Measurements from ENCODE around the gene KCNG1.

Gene KCNG1

DNA sequence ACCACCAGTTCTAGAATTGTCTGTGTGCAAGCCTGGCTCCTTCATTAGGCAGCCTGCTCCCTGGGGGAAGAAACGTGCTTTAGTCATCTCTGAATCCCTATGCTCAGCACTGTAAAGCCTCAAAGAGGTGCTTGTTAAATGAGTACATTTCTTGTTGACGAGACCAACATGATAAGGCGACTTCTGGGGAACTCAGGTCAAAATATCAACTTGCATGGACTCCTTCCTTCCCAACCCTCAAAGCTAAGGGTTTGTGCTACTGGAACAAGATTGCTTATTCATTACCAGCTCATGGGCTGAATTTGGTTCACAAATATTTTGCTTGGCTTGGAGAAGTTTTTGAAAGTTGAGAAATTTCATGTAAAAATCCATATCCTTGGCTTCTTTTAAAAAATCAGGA lies 10.6 kb downstream of the KCNG1 start:
- DNase-seq = no peak

DNA sequence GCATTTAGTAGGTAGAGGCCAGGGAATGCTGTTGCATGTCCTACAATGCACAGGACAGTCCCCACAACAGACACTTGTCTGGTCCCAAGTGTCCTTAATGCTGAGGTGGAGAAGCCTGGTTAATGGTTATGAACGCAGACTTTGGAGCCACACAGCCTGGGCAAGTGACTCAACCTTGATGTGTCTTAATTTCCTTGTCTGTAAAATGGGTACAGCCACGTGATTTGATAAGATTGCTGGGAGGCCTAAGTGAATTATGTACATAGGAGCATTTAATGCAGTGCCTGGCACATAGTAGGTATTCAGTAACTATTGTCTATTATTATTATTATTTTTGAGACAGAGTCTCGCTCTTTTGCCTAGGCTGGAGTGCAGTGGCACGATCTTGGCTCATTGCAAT lies 11.4 kb downstream of the KCNG1 start:
- no peak for DNase-seq

DNA sequence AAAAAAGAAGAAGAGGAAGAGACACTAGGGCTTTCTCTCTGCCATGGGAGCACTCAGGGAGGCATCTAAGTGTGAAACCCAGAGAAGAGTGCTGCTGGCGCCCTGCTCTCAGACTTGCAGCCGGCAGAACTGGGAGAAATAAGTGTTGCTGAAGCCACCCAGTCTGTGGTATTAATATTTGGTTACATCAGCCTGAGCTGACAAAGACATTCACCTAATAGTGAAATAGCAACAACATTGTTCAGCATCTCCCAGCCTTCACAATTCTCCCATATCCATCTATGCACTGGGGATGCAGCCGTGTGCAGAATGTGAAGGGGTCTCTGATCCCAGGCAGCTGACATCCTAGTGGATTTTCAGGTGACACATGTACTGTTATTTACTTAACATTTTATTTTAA lies 12.0 kb downstream of the KCNG1 start:
- no peak for DNase-seq

DNA sequence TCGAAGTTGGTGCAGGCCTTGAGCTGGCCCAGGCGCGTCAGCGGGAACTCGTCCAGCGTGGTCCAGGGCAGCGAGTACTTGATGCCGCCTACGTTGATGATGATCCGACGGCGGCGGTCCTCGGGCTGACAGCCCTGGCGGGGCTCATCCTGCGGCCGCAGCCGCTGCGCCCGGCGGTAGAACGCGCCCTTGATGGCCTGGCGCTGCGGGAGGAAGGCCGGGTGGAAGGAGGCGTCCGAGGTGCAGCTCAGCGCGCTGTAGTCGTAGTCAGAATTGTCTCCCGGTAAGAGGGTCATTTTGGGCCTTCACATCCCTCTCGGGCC lies 12.9 kb downstream of the KCNG1 start:
- no peak for DNase-seq

DNA sequence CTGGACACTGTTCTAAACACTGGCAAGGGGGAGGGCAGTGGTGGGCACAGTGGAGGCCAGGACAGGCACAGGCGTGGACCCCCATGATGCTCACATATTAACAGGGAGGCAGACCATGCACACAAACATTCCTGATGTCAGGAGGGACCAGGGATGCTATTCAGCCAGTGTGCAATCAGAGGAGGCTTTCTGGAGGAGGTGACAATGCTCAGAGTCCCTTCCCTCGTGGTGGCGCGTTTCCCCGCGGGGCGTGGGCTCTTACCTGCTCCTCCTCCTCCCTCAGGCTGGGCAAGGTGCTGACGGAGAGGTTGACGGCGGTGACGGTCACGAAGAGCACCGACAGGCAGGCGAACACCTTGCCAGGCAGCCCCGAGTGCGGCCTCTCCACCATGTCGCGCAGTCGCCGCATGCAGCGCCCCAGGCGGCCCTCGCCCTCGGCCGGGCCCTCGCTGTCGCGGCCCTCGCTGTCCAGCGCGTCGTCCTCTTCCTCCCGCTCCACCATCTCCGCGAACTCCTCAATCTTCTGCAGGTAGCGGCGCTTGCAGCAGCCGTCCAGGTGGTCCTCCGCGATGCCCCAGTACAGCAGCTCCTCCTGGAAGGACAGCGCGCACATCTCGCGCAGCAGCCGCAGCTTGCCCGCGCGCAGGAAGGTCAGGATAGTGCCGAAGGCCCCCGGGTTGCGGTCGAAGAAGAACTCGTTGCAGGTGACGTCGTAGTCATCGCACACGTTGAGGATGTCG lies 13.4 kb downstream of the KCNG1 start:
- no peak for DNase-seq

DNA sequence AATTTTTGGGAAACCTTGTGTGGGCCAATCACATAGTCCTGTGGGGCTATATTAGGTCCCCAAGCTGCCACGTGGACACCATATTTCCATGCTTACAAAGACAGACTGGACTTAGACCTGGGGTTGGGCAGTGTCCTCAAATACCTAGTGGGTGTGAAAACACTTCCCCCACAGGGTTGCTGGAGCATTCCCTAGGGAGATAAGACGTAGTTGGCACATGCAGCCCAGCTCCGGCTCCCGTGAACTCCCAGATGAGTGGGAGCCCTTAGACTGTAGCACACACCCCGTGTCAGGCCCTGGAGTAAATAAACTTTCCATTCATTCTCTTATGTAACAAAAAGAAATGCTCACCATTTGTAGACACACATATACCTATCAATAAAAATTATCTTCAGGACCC lies 14.2 kb downstream of the KCNG1 start:
- no peak for DNase-seq

DNA sequence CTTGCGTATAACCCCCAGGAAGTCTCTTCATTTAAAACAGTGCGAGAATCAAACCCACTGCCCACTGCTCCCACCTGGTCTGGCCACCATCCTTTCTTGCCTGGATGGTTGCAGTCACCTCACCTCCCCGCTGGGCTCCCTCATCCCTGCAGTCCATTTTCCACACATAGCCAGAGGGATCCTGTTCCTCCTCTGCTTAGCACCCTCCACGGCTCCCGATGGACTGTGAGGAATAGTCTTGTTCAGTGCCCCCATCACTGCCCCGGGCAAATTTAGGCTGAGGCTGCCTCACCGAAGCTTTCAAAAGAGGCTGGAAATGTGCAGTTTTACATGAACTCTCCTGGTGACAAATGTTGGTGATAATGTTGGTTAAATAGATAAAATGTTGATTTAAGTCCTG lies 17.7 kb downstream of the KCNG1 start:
- no peak for DNase-seq

DNA sequence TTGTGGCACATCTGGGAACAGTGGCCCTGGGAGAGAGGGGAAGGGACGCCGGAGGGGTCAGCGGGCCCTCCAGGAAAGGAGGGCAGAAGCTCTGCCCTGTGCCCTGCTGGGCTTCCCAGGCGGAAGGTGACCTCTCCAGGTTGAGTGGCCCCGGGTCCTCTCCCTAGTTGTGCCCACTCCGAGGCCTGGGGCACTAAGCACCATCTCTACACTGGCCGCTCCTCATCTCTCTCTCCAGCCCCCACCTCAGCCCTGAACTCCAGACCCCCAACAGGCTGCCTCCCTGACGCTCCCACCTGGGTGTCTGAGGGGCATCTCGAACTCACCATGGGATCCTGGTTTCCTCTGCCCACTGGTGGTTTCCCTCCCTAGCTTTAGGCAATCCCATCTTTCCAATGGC lies 18.1 kb downstream of the KCNG1 start:
- DNase-seq = no peak

DNA sequence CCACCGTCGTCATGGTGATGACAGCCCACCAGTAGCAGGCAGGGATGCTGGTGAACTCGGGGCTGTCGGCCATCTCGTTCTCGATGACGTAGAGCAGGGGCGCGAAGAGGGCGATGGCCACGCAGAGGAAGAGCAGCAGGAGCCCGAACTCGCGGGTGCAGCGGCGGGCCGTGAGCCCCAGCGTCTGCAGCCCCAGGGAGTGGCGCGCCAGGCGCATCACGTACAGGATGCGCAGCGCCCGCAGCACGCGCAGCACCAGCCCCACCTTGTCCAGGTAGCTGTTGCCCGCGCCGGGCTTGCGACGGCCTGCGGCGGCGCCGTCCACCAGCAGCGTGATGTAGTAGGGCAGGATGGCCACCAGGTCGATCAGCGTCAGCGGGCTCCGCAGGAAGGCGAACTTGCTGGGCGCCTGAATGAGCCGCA lies 18.6 kb downstream of the KCNG1 start:
- DNase-seq = no peak

DNA sequence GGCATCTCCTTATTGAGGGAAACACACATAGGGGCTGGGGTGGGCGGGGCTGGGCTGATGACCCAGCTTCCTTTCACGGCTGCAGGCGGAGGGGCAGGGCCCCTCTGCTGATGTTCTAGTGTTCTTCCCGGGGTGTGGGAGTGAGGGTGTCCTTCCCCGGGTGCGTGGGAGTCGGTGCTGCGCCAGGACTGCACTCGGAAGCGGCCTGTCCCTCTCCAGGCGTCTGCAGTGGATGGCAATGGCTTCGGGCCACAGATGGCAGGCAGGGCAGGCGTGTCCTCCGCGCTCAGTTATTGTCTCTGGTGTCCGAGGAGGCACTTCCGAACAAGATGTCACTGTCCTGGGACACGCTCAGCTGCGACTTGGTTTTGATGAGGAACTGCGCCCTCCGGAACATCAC lies 19.2 kb downstream of the KCNG1 start:
- peak in 1 of 2 experiments; percentile 43 for DNase-seq

DNA sequence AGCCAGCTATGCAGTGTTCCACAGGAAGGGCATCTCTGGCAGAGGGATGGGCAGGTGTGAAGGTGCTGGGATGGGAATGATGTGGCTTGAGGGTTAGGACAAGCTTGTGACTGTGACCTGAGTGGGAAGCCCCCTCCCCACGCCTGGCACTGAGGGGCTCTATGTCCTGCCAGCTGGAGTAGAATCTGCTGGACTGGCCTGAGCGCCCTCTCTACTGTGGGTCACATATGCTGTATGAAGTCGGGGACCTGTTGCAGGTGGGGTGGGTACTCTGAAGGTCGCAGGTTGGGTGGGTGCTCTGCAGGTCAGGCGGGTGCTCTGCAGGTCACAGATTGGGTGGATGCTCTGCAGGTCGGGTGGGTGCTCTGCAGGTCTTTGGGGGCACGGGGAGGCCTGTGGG lies 20.3 kb downstream of the KCNG1 start:
- no peak for DNase-seq

DNA sequence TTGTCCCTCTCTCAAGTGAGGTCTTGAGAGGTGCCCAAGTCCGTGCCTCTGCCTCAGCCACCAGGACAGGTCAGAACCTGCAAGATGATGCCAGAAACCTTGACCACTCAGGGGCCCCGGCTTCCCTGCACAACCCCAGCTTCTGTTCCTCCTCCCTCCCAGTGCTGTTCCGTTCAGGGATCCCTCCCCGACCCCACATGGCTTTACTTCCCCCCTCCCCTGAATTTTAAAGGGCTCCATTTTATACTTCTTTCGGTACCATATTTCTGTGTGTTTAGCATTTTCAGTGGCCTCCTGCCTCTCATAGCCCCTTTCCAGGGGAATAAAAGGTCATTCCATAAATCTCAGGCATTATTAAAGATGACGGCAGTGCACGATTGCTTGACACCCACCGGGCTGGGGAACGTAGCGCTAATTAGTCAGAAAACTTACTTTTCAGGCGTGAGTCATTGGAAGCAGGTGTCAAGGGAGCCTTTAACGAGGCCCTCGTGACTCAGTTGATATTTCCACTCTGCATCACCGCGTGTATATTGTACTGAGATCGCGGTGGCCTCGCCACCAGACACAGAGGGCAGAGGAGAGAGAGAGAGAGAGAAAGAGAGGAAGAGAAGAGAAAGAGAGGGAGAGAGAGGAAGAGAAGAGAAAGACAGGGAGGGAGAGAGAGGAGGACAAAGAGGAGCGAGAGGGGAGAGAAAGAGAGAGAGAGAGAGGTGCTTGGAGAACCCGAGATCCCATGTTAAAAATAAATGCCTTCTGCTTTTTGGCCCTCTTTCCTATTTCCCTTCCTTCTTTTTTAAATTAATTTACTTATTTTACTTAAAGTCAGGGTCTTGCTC lies 21.3 kb downstream of the KCNG1 start:
- DNase-seq = no peak

DNA sequence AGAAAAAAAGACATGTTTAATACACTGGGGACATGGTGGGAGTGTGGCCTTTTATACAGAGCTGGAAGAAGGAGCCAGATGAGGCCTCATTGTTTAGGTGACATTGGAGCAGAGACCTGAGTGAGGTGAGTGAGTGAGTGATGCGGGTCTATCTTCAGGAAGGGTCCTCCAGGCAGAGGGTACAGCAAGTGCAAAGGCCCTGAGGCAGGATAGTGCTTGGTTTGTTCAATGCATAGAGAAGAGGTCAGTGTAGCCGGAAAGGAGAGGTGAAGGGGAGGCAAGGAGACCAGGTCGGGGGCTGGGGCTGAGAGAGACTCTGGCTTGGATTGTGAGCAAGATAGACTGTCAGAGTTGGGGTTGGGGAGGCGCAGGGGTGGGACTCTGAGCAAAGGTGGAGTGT lies 23.6 kb downstream of the KCNG1 start:
- DNase-seq = no peak

DNA sequence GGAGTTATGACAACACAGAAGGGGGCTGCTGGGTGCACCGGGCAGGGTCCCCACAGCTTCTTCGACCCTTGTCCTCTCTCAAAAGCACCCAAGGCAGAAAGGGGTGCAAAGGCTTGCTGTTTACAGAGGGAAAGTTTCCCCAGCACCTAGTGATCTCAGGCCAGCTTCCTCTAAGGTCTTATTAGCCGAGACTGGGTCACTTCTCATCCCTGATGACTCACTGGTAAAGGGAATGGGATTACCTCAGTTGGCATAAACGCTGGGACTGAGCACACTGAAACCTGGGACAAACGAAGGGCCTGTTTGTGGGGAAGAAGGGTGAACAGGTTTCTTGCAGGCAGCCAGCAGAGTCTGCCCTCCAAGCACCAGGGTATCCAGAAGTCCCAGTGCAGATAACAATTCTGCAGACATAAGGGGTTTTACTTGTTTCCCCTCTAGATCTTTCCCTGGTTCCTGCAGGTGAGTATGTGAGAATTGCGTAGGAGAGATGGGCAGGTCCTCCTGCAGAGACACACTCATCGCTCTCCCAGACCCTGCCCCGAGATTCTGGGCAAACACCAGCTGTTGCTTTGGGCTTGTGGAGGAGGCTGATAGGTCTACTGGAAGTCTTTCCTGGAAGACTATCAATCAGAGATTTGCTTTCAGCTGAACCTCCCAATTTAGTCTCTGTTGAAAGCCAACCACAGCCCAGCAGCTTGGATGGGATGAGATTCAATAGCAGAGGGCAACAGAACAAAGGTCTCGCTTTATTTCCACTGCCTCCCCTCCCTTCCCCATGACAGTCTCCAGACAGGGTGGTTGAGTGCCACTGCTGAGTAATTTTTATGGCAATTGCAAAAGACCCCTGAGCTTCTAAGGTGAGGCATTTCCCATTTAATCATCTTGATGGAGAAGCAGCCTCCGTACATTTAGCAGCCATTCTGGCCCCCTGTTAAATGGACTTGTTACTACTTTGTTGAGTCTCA lies 25.7 kb downstream of the KCNG1 start:
- DNase-seq = no peak

DNA sequence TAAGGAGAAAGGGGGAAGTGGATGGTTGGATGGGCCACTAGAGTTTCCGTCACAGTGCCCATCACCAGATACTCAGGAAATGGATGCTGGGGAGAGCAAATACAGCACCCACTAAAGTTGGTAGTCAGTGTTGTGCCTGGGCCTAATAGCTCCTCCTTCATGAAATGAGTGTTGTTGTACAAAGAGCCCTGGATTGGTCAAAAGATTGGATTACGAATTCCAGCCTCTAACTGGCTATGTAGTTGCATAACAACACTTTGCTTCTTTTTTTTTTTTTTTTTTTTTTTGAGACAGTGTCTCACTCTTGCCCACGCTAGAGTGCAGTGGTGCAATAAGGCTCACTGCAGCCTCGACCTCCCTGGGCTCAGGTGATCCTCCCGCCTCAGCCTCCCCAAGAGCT lies 27.4 kb downstream of the KCNG1 start:
- no peak for DNase-seq

DNA sequence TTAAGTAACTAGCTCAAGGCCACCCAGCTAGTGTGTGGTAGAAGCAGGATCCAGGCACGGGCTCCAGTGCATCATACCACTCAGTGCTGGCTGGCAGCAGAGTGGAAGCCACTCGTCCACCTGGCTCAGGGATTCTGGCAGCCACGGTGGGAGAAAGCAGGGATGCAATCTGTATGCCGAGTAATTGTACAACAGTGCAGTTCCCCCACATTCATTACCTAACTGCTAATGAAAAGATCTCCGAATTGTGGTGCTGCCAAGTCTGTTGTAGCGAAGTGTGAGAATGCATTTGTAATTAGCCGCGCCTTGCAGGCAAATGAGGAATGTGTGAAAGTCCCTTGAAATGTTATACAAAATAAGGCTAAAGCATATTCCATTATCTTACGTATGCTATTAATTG lies 29.0 kb downstream of the KCNG1 start:
- DNase-seq = no peak

DNA sequence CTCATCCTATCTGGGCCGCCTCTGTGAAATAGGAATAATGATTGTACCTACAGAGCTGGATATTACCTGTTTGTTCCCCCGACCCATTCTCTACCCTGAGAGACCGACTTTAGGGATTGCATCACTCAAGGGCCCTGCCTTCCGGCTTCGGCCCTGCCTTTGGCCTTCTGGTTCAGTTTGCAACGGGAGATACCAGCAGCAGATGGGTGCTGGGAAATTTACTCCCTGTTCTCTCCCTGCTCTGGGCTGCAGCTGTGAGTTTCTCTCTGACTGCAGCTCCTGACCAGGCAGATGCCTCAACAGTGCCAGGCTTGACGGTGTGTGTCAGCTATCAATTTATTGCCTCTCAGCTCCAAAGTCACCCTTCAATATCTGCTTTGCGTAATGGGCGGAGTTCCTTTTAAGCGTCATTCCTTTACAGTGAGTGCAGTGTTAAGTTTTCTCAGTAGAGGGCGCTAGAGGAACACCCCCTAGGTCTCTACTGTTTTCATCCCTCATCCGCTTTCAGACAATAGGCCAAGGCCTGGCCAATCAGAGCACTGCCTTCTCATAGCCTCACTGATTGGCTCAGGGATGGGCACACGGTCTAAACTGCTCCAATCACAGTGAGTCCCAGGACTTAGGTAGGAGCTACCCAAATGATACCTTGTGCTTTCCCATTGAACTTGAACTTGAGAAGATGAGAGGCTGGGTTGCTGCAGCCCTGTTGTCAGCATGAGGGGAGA lies 30.0 kb downstream of the KCNG1 start:
- DNase-seq = peak; percentile 87 to 88

DNA sequence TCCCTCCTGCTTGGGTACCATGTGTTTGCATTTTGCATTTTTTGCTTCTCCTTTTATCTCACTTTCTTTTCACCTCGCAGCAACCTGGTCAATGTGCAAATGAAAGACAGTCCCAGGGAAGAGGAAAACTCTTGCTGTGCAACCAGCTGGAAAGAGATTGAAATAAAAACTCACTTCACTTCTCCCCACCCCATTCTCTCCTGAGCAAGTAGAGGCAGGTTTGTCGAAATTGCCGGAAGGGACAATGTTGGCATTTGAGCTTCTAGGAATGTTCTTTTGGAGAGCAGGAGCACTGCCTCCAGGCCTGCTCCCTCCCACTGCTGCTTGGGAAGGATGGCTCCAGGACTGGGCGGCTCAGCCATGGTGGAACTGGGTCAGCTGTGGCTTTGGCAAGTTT lies 30.6 kb downstream of the KCNG1 start:
- DNase-seq = no peak

DNA sequence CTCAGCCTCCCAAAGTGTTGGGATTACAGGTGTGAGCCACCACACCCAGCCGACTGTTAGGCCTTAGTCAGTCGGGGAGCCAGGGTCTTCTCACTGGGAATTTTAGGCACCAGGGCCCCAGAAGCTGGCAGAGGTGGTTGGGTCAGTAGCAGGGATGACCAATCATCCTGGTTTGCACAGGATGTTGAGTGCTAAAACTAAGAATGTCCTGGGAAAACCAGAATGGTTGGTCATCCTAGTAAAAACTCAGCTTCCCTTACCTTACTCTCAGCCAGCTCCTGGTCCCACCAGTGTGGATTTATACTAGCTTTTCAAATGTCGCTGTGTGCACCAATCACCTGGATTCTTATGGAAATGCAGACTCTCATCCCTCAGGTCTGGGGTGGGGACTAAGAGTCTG lies 31.8 kb downstream of the KCNG1 start:
- DNase-seq = no peak

DNA sequence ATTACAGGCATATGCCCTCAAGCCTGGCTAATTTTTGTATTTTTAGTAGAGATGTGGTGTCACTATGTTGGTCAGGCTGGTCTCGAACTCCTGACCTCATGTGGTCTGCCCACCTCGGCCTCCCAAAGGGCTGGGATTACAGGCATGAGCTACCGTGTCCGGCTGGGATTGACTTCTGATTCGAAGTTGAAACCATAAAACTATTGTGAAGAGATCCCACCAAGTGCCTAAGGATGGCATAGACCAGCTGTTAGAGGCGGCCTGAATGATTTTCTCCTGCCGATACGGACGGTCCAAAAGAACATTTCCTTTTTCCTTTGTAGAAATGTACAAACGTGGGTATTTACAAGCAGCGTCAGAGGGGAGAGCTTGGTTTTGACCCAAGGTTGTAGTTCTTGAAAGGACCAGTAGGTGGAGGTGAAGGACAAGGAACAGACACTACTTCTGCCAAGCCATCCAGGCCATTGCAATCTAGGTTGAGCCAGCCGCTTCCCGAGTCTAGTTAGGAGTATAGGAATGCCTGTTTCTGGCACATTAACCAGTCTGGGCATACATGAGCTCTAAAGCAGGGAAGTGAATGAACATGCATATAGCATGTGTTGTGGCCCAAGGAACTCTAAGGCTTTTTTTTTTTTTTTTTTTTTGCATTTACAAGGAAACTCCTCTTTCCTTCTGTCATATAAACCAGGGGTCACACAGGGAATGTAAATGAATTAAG lies 35.3 kb downstream of the KCNG1 start:
- DNase-seq = peak; percentile 83 to 93

DNA sequence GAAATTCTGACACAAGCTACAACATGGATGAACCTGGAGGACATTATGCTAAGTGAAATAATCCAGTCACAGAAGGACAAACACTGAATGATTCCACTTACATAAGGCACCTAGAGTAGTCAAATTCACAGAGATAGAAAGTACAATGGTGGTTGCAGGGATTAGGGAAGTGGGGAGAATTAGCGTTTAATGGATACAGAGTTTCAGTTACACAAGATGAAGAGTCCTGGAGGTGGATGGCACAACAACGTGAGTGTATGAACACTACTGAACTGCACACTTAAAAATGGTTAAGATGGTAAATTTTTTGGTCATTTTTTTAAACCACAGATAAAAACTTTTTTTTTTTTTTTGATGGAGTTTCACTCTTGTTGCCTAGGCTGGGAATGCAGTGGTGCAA lies 39.6 kb downstream of the KCNG1 start:
- DNase-seq = no peak

DNA sequence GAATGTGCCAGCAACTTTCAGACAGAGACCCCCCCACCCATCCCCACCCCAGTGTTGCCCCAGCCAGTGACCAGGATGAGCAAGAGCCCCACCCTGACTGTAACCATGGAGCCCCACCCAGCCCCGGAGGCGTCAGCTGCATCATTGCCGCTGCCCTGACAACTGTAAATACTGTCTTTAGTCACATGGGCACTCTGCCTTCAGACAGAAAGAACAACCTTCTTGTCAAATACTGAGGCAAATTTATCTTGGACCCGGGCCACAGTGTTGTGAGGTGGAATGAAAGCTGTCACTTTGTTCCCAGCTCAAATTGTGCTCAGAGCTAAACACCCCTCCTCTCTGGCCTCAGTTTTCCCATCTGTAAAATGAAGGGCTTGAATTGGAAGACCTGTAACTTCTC lies 40.5 kb downstream of the KCNG1 start:
- peak in 1 of 2 experiments; percentile 30 for DNase-seq

Data from NCI-H526 (cell line).